ENCODE measurements around the gene SGTA.

SGTA gene

GRCh38 chr19:2768365-2769132, 14.5 kb downstream of the SGTA start:
- no peak for DNase-seq

GRCh38 chr19:2767688-2768087, 15.4 kb downstream of the SGTA start:
- no peak for DNase-seq

- no peak for DNase-seq
Measured at GRCh38 chr19:2766594-2767372, 16.3 kb downstream of the SGTA start.

GRCh38 chr19:2765376-2765775, 17.7 kb downstream of the SGTA start:
- DNase-seq = no peak

GRCh38 chr19:2764945-2765344, 18.1 kb downstream of the SGTA start:
- DNase-seq = no peak

- no peak for DNase-seq
Measured at GRCh38 chr19:2763687-2764086, 19.4 kb downstream of the SGTA start.

- no peak for DNase-seq
Measured at GRCh38 chr19:2762783-2763496, 20.1 kb downstream of the SGTA start.

GRCh38 chr19:2761876-2762782, 20.9 kb downstream of the SGTA start:
- no peak for DNase-seq

GRCh38 chr19:2761309-2761677, 21.8 kb downstream of the SGTA start:
- DNase-seq = no peak

GRCh38 chr19:2759965-2760364, 23.1 kb downstream of the SGTA start:
- no peak for DNase-seq

GRCh38 chr19:2759362-2759761, 23.7 kb downstream of the SGTA start:
- DNase-seq = no peak

GRCh38 chr19:2758601-2759313, 24.3 kb downstream of the SGTA start:
- no peak for DNase-seq

- no peak for DNase-seq
Measured at GRCh38 chr19:2756921-2757881, 25.9 kb downstream of the SGTA start.

- no peak for DNase-seq
Measured at GRCh38 chr19:2756477-2756876, 26.6 kb downstream of the SGTA start.

GRCh38 chr19:2755811-2756210, 27.3 kb downstream of the SGTA start:
- no peak for DNase-seq

- no peak for DNase-seq
Measured at GRCh38 chr19:2755448-2755705, 27.7 kb downstream of the SGTA start.

- no peak for DNase-seq
Measured at GRCh38 chr19:2754659-2755447, 28.2 kb downstream of the SGTA start.

- no peak for DNase-seq
Measured at GRCh38 chr19:2751438-2751830, 31.6 kb downstream of the SGTA start.

GRCh38 chr19:2750808-2751437, 32.1 kb downstream of the SGTA start:
- DNase-seq = no peak

- DNase-seq = no peak
Measured at GRCh38 chr19:2747349-2747748, 35.7 kb downstream of the SGTA start.

All from activated CD4-positive, CD25-positive, alpha-beta regulatory T cell treated with anti-CD3 and anti-CD28 coated beads, Interleukin-2, amount 50 U/mL, for 72 hours (primary cell).